HEK293 (cell line): ENCODE measurements around the gene PDE9A.

ENCODE experiments used
- CTCF ChIA-PET: fragments of 350-600 bp; formaldehyde crosslinking; extraction: SDS; loops from one replicate; lab custom pipeline; 2021; ENCODE audit warnings: antibody characterized with exemption; lab: Yijun Ruan, JAX
- POLR2A ChIA-PET: fragments of 300-600 bp; formaldehyde crosslinking; extraction: SDS; loops from one replicate; lab custom pipeline; 2020; ENCODE audit warnings: antibody characterized with exemption, inconsistent platforms; lab: Yijun Ruan, JAX
- H3K27ac ChIP-seq: fragments of 200-500 bp; sonication (Bioruptor generic); 2 replicates; pipeline ENCODE4 v1.5.1; 2014; ENCODE audit warnings: low read depth, low read length, control low read depth, inconsistent platforms; ENCODE audit errors: extremely low read depth
- H3K36me3 ChIP-seq, 2 experiments: fragments of 200-500 bp in 1 of 2; sonication (Bioruptor generic) in 1 of 2; 1 replicate in 1 of 2; 2 replicates in 1 of 2; pipeline ENCODE4 v1.5.1; 2014 to 2017; ENCODE audit warnings: inconsistent platforms in 2 of 2, low read length in 2 of 2; ENCODE audit not compliant: control insufficient read depth in 2 of 2, insufficient read depth in 1 of 2
- H3K4me1 ChIP-seq: fragments of 200-500 bp; sonication (Bioruptor generic); 2 replicates; pipeline ENCODE4 v1.5.1; 2014; ENCODE audit warnings: mild to moderate bottlenecking, low read length, inconsistent platforms; ENCODE audit not compliant: control insufficient read depth, insufficient read depth
- H3K4me3 ChIP-seq: 2 replicates; pipeline ENCODE4 v1.5.1; 2011; ENCODE audit warnings: low read depth, mild to moderate bottlenecking, control low read depth, low read length, moderate library complexity
- H3K9me3 ChIP-seq: fragments of 200-500 bp; sonication (Bioruptor generic); 2 replicates; pipeline ENCODE4 v1.5.1; 2014; ENCODE audit warnings: low read depth, low read length, inconsistent platforms; ENCODE audit not compliant: control insufficient read depth, insufficient read depth
- ATF2 ChIP-seq: fragments of 450-650 bp; formaldehyde crosslinking; IDR thresholded peaks from 2 replicates; pipeline ENCODE4 v1.5.1; 2016; ENCODE audit warnings: missing biosample characterization, missing genetic modification characterization, low read depth
- KLF9 ChIP-seq: fragments of 450-650 bp; formaldehyde crosslinking; IDR thresholded peaks from 2 replicates; pipeline ENCODE4 v1.5.1; 2016; ENCODE audit warnings: missing biosample characterization, missing genetic modification characterization, low read depth
- PRDM10 ChIP-seq: fragments of 450-650 bp; formaldehyde crosslinking; IDR thresholded peaks from 2 replicates; pipeline ENCODE4 v1.5.1; 2016; ENCODE audit warnings: missing biosample characterization, missing genetic modification characterization
- SP3 ChIP-seq: fragments of 450-650 bp; formaldehyde crosslinking; IDR thresholded peaks from 2 replicates; pipeline ENCODE4 v1.5.1; 2016; ENCODE audit warnings: missing biosample characterization, missing genetic modification characterization
- ZBTB17 ChIP-seq: fragments of 450-650 bp; formaldehyde crosslinking; IDR thresholded peaks from 2 replicates; pipeline ENCODE4 v1.5.1; 2016; ENCODE audit warnings: missing biosample characterization, missing genetic modification characterization
- ZBTB20 ChIP-seq: fragments of 450-650 bp; formaldehyde crosslinking; IDR thresholded peaks from 2 replicates; pipeline ENCODE4 v1.5.1; 2016; ENCODE audit warnings: missing biosample characterization, missing genetic modification characterization
- ZBTB21 ChIP-seq: fragments of 450-650 bp; formaldehyde crosslinking; IDR thresholded peaks from 2 replicates; pipeline ENCODE4 v1.5.1; 2017; ENCODE audit warnings: missing biosample characterization, missing genetic modification characterization
- ZBTB6 ChIP-seq: fragments of 450-650 bp; formaldehyde crosslinking; IDR thresholded peaks from 2 replicates; pipeline ENCODE4 v1.5.1; 2017; ENCODE audit warnings: missing biosample characterization, missing genetic modification characterization
- ZNF114 ChIP-seq: fragments of 450-650 bp; formaldehyde crosslinking; IDR thresholded peaks from 2 replicates; pipeline ENCODE4 v1.5.0; 2017; ENCODE audit warnings: missing biosample characterization, missing genetic modification characterization
- ZNF335 ChIP-seq: fragments of 450-650 bp; formaldehyde crosslinking; conservative IDR thresholded peaks from 2 replicates; pipeline ENCODE4 v1.5.1; 2016; ENCODE audit warnings: missing biosample characterization, missing genetic modification characterization
- ZNF366 ChIP-seq: fragments of 450-650 bp; formaldehyde crosslinking; conservative IDR thresholded peaks from 2 replicates; pipeline ENCODE4 v1.5.1; 2016; ENCODE audit warnings: missing biosample characterization, missing genetic modification characterization
- ZNF600 ChIP-seq: fragments of 450-650 bp; formaldehyde crosslinking; IDR thresholded peaks from 2 replicates; pipeline ENCODE4 v1.5.1; 2016; ENCODE audit warnings: missing biosample characterization, missing genetic modification characterization
- ZNF692 ChIP-seq: fragments of 450-650 bp; formaldehyde crosslinking; IDR thresholded peaks from 2 replicates; pipeline ENCODE4 v1.5.1; 2016; ENCODE audit warnings: missing biosample characterization, missing genetic modification characterization

PDE9A gene

GRCh38 chr21:42644223-42645208, 8.9 kb upstream of the PDE9A start:
- peak; percentile 43; the same call in 1 of the 2 replicates for TF ChIP-seq ZBTB17 (tag by site-specific recombination)
- TF ChIP-seq KLF9: no peak
- no peak for TF ChIP-seq ZBTB20 (tag by site-specific recombination)
- TF ChIP-seq ZNF600: peak; percentile 84
- TF ChIP-seq SP3 (tag by site-specific recombination): 0 out of 2 replicates have a peak, but pooled peaks have one; percentile 17
- TF ChIP-seq ZBTB6 (tag by site-specific recombination): peak; percentile 91
- TF ChIP-seq ZNF335 (tag by site-specific recombination): peak; percentile 83
- 0 out of 2 replicates have a peak, but pooled peaks have one; percentile 14 for TF ChIP-seq ZBTB21 (tag by site-specific recombination)
- no peak for TF ChIP-seq ZNF114 (tag by site-specific recombination)
- TF ChIP-seq ATF2 (tag by site-specific recombination): peak; percentile 94
- TF ChIP-seq ZNF366 (tag by site-specific recombination): 0 out of 2 replicates have a peak, but pooled peaks have one; percentile 31
- 0 out of 2 replicates have a peak, but pooled peaks have one; percentile 13 for TF ChIP-seq PRDM10 (tag by site-specific recombination)
- peak; percentile 30; the same call in 1 of the 2 replicates for TF ChIP-seq ZNF692 (tag by site-specific recombination)
- H3K4me3 ChIP-seq: no peak overlapping the region
- H3K27ac ChIP-seq: no peak overlapping the region
- H3K9me3 ChIP-seq: no peaks in the 10 kb centered on the region
- ChIA-PET POLR2A (interaction anchor here (0.7 to 1.4 kb wide), 3 partner anchors 8 to 24 kb away, joined by 3 read pairs; no protein-coding TSS in a partner anchor), CTCF (interaction anchor here (0.6 to 0.7 kb wide), 4 partner anchors 50 to 501 kb away, joined by 3 read pairs; no protein-coding TSS in a partner anchor)
- no peaks in the 10 kb centered on the region for H3K4me1 ChIP-seq
- H3K36me3 ChIP-seq: no peaks in the 10 kb centered on the region
